ENCODE measurements around the gene PCBP3. TPM values are rescaled to one million over a fixed set of nuclear protein-coding genes. Genes with fewer than 3 reads are reported as not detected.

Gene PCBP3
- total RNA-seq, 6 experiments from 2014 or later = 0.37 to 1.5 (median 0.69) TPM

DNA sequence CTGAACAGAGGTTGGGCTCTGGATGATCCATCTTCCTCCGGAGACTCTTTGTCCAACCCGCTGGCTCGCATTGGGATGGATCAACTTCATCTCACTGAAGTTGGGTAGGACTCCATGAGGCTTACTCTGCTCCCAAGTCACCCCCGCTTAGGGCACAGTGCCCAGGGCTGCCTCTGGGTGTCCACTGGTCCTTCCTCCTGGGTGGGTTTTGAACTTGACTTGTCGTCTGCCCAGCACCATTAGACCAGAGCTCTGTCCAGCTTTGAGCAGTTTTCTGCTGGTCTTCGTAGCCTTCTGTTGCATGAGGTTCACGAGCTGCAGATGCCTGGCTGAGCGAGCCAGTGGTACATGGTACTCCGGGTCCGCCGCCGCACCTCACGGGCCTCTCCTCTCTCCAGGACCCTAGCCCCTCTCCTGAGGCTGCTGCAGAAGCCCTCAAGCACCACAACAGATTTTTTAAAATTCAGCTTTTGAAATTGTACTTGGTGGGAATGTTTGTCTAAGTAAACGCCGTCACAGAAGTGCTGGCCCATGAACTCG lies 304.3 kb downstream of the PCBP3 start:
- DNase-seq = no peak
- Histone ChIP-seq H3K4me3 (no peak overlapping the region), H3K27me3 (no peaks in the 10 kb centered on the region), H3K36me3 (no peaks in the 10 kb centered on the region), H3K4me1 (no peaks in the 10 kb centered on the region), H3K9me3 (no peaks in the 10 kb centered on the region), H3K27ac (no peak overlapping the region)
- intact Hi-C loops (cut with DNase I) = no loop called here
- no peak for ATAC-seq
- TF ChIP-seq POLR2A (IDR thresholded peaks at IDR 0.05) = no peak
- TF ChIP-seq, protein P1, sequence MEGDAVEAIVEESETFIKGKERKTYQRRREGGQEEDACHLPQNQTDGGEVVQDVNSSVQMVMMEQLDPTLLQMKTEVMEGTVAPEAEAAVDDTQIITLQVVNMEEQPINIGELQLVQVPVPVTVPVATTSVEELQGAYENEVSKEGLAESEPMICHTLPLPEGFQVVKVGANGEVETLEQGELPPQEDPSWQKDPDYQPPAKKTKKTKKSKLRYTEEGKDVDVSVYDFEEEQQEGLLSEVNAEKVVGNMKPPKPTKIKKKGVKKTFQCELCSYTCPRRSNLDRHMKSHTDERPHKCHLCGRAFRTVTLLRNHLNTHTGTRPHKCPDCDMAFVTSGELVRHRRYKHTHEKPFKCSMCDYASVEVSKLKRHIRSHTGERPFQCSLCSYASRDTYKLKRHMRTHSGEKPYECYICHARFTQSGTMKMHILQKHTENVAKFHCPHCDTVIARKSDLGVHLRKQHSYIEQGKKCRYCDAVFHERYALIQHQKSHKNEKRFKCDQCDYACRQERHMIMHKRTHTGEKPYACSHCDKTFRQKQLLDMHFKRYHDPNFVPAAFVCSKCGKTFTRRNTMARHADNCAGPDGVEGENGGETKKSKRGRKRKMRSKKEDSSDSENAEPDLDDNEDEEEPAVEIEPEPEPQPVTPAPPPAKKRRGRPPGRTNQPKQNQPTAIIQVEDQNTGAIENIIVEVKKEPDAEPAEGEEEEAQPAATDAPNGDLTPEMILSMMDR (IDR thresholded peaks at IDR 0.05) = no peak
- 84% methylated on average over 11 of the region's 16 CpGs for WGBS (ENCODE audit: insufficient coverage, low coverage, low lambda C conversion rate, missing lambda C conversion rate)

DNA sequence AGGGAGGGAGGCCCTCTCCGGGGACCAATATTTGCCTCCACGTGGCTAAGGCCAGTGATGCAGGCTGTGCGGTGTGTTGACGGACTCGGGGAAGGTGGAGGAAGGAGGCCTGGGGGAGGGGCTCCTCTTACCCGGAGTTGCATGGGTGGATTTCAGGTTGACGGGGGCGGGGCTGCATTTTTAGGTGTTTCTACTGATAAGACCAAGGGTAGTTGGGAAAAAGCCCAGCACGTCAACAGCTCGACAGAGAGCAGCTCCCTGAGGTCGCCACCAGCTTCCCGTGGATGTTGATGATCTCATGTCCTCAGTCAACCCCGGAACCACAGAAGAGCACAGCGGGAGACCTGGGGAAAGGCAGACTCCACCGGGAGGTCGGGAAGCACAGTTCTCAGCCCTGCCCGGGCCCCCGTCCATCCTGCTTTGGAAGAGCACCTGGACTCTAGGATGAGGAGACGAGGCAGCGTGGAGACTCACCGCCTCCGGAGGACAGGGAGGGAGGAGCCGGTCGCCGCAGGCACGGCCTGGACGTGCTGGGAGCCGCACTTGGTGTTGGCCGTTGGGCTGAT lies 305.1 kb downstream of the PCBP3 start:
- WGBS (ENCODE audit: insufficient coverage, low coverage, low lambda C conversion rate, missing lambda C conversion rate) = 54% methylated on average over 12 of the region's 29 CpGs
- no peak overlapping the region for H3K4me3 ChIP-seq
- no peak overlapping the region for H3K27ac ChIP-seq
- no peaks in the 10 kb centered on the region for H3K36me3 ChIP-seq
- no peak for TF ChIP-seq POLR2A (IDR thresholded peaks at IDR 0.05)
- TF ChIP-seq, protein P1 (IDR thresholded peaks at IDR 0.05) = no peak
- intact Hi-C loops (cut with DNase I) = no loop called here
- H3K27me3 ChIP-seq = no peaks in the 10 kb centered on the region
- ATAC-seq (no peak), DNase-seq (no peak)
- H3K9me3 ChIP-seq = no peaks in the 10 kb centered on the region
- H3K4me1 ChIP-seq = no peaks in the 10 kb centered on the region

DNA sequence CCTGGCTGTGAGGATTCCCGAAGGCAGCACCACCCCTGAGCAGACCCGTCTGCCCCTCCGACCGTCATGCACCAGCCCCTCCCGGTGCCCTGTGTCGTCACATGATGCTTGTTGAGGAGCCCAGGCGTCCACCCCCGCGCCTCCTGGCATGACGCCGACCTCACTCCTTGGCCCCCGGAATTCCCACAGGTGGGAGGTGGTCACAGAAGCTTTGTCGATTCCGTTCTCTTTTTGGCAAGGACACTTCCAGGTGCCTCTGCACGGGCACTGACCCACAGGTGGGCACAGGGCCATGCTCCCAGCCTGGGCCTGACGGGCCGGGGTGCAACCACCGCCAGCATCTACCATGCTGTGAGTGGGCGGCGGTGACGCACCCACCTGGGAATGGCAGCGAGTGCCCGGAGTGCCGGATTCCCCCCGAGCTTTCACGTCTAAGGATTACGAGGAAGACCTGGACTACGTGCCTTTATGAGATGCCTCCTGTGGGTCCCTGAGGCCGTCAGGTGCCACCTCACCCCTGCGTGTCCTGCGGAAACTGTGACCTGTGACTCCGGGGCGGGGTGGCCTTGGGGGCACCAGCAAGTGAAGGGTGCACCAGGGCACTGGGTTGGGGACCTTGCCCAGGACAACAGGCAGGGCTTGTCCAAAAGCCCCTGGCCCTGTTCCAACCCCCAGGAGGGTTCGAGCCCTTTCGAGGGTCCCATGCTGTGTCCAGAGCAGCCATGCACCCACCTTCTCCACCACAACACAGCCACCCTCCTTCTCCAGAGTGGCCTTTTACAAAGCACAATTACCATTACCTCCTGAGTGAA lies 306.6 kb downstream of the PCBP3 start:
- H3K36me3 ChIP-seq = no peaks in the 10 kb centered on the region
- H3K27me3 ChIP-seq = no peaks in the 10 kb centered on the region
- TF ChIP-seq POLR2A (IDR thresholded peaks at IDR 0.05) = no peak
- TF ChIP-seq, protein P1 (IDR thresholded peaks at IDR 0.05) = no peak
- intact Hi-C loops (cut with DNase I) = no loop called here
- H3K4me3 ChIP-seq = no peak overlapping the region
- no peak overlapping the region for H3K27ac ChIP-seq
- 95% methylated on average over 4 of the region's 35 CpGs for WGBS (ENCODE audit: insufficient coverage, low coverage, low lambda C conversion rate, missing lambda C conversion rate)
- H3K9me3 ChIP-seq = no peaks in the 10 kb centered on the region
- no peaks in the 10 kb centered on the region for H3K4me1 ChIP-seq
- DNase-seq (no peak), ATAC-seq (no peak)

DNA sequence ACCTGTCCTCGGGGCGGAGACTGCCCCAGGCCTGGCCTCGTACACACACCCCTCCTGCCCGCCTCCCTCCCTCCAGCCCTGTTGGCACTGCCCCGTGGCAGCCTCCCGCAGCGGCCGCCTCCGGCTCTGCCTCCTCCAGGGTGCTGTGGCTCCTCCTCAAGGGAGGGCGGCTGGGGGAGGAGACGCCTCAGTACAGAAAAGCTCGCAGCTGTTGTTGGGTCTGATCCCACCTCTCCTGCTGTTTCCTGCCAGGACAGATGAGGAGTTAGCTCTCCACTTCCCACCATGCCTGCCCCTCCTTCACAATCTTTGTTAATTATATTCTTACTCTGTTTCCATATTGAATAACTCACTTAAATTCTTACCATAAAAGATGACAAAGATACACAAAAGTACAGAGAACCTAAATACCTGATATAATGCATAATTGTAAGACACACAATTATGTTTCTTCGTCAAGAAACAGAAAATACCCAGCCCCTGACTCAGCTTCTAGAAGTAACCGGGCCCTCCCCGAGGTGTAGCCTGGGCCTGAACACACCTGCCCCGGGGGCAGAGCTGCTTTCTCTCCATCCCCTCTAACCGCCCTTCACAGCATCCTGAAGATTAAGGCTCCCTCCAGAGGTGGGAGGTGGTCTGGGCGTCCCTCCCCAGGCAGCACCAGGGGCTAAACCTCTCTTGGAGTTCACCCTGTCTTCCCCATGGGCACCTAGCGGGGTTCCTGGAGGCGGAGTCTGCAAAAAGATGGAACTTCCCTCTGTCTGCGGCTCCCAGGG lies 307.4 kb downstream of the PCBP3 start:
- DNase-seq (no peak), ATAC-seq (peak in 1 of 4 donors; percentile 37)
- no peak overlapping the region for H3K4me3 ChIP-seq
- TF ChIP-seq POLR2A (IDR thresholded peaks at IDR 0.05) = no peak
- TF ChIP-seq, protein P1 (IDR thresholded peaks at IDR 0.05) = no peak
- H3K27me3 ChIP-seq = no peaks in the 10 kb centered on the region
- no peaks in the 10 kb centered on the region for H3K9me3 ChIP-seq
- intact Hi-C loops (cut with DNase I) = no loop called here
- WGBS (ENCODE audit: insufficient coverage, low coverage, low lambda C conversion rate, missing lambda C conversion rate) = 36% methylated on average over 11 of the region's 21 CpGs
- H3K4me1 ChIP-seq = no peaks in the 10 kb centered on the region
- no peak overlapping the region for H3K27ac ChIP-seq
- H3K36me3 ChIP-seq = no peaks in the 10 kb centered on the region

Data from right lobe of liver (tissue), 6 donors.